Esophagus muscularis mucosa (tissue), 4 donors: ENCODE measurements around the gene GSG1L. TPM values are rescaled to one million over a fixed set of nuclear protein-coding genes. Genes with fewer than 3 reads are reported as not detected.

ENCODE experiments used
- DNase-seq: peaks from one replicate; pipeline ENCODE4 v3.0.0-alpha.2; 2017; ENCODE audit errors: extremely low spot score
- H3K27ac ChIP-seq, 4 donors: fragments of 200-600 bp; sonication (generic); replicated peaks in 1 of 4; 1 replicate in 3 of 4; 2 replicates in 1 of 4; pipeline ENCODE4 v1.5.1; 2016 to 2019; ENCODE audit warnings: mild to moderate bottlenecking in 1 of 4
- H3K27me3 ChIP-seq, 4 donors: fragments of 200-600 bp; sonication (generic); one replicate each; pipeline versions ENCODE4 v1.5.1 to v1.6.0; 2016 to 2019
- H3K36me3 ChIP-seq, 4 donors: fragments of 200-600 bp; sonication (generic); one replicate each; pipeline ENCODE4 v1.5.1; 2016 to 2019
- H3K4me1 ChIP-seq, 4 donors: fragments of 200-600 bp; sonication (generic); one replicate each; pipeline ENCODE4 v1.5.1; 2016 to 2019
- H3K4me3 ChIP-seq, 4 donors: fragments of 200-600 bp; sonication (generic); 1 replicate in 2 of 4; 2 replicates in 2 of 4; pipeline ENCODE4 v1.5.1; 2016 to 2019; ENCODE audit warnings: mild to moderate bottlenecking in 4 of 4, moderate library complexity in 1 of 4
- H3K9me3 ChIP-seq, 4 donors: fragments of 200-600 bp; sonication (generic); 1 replicate in 3 of 4; 2 replicates in 1 of 4; pipeline ENCODE4 v1.5.1; 2016 to 2019
- CTCF ChIP-seq, 3 experiments: fragments of 200-600 bp in 2 of 3; fragments of 450-650 bp in 1 of 3; sonication (generic) in 2 of 3; IDR thresholded peaks; one replicate each; pipeline ENCODE4 v1.5.1; 2017 to 2019; ENCODE audit warnings: antibody characterized with exemption in 3 of 3, mild to moderate bottlenecking in 2 of 3, moderate library complexity in 1 of 3
- EP300 ChIP-seq: sonication (generic); formaldehyde crosslinking; IDR thresholded peaks from one replicate; pipeline ENCODE4 v1.6.1; 2017; ENCODE audit warnings: antibody characterized with exemption
- POLR2A ChIP-seq: fragments of 450-650 bp; IDR thresholded peaks from one replicate; pipeline ENCODE4 v1.6.1; 2017; ENCODE audit warnings: antibody characterized with exemption, moderate library complexity, mild to moderate bottlenecking, low read depth
- POLR2AphosphoS5 ChIP-seq, 2 donors: sonication (generic); formaldehyde crosslinking; IDR thresholded peaks; one replicate each; pipeline ENCODE4 v1.6.1; 2017; ENCODE audit warnings: antibody characterized with exemption in 2 of 2
- WGBS: methylation state at CpG from one replicate; pipeline ENCODE4 v1.1.5; 2018; 5-methylcytosine and 5-hydroxymethylcytosine counted together
- intact Hi-C: fragments of 100-400 bp; cut with DNase I; formaldehyde crosslinking; loops from one replicate; pipeline ENCODE4 v1.15.1; 2023
- total RNA-seq, 4 donors: library from RNA; depleted of rRNA; stranded (reverse); fragments of >200 nt; gene quantifications; one replicate each; pipeline versions ENCODE4 v1.1.0 to v1.2.1, GENCODE V29; 2016

Gene GSG1L
- total RNA-seq, 4 donors from 2014 or later = 0.19 to 0.83 TPM; not detected in 2

- no peak for DNase-seq
- 63% methylated on average over 1 of the region's 2 CpGs for WGBS
- intact Hi-C loops = no loop called here
Observed at GRCh38 chr16:27826893-27827289, 236.6 kb downstream of the GSG1L start.

GRCh38 chr16:27826081-27826892 lies 237.2 kb downstream of the GSG1L start:
- intact Hi-C loops = no loop called here
- WGBS = 77% methylated on average over 12 of the region's 12 CpGs
- H3K36me3 ChIP-seq = no peaks in the 10 kb centered on the region
- DNase-seq = no peak
- H3K27ac ChIP-seq = no peak overlapping the region
- H3K9me3 ChIP-seq = peaks cover 0 to 18% (median 15%) of the 10 kb centered on the region in 4 donors
- H3K4me3 ChIP-seq = no peak overlapping the region
- H3K27me3 ChIP-seq = peaks cover 0 to 21% (median 0%) of the 10 kb centered on the region in 4 donors
- TF ChIP-seq POLR2A (no peak), EP300 (no peak), POLR2AphosphoS5 (IDR thresholded peaks at IDR 0.05) (no peak), CTCF (IDR thresholded peaks at IDR 0.05) (no peak)
- H3K4me1 ChIP-seq = no peaks in the 10 kb centered on the region

More at GRCh38 chr16:27826893-27827289, 236.6 kb downstream of the GSG1L start:
- Histone ChIP-seq H3K4me3 (no peak overlapping the region), H3K4me1 (no peaks in the 10 kb centered on the region), H3K36me3 (no peaks in the 10 kb centered on the region), H3K27me3 (peaks cover 0 to 17% (median 0%) of the 10 kb centered on the region in 4 donors), H3K9me3 (peaks cover 0 to 23% (median 15%) of the 10 kb centered on the region in 4 donors), H3K27ac (no peak overlapping the region)
- TF ChIP-seq EP300 = no peak
- no peak for TF ChIP-seq CTCF (IDR thresholded peaks at IDR 0.05)
- no peak for TF ChIP-seq POLR2AphosphoS5 (IDR thresholded peaks at IDR 0.05)
- TF ChIP-seq POLR2A = no peak

- WGBS = 82% methylated on average over 6 of the region's 9 CpGs
- intact Hi-C loops = no loop called here
- no peak overlapping the region for H3K27ac ChIP-seq
- H3K4me3 ChIP-seq = no peak overlapping the region
- no peaks in the 10 kb centered on the region for H3K4me1 ChIP-seq
- TF ChIP-seq POLR2AphosphoS5 (IDR thresholded peaks at IDR 0.05) (no peak), EP300 (no peak), CTCF (IDR thresholded peaks at IDR 0.05) (no peak), POLR2A (no peak)
- no peak for DNase-seq
- H3K36me3 ChIP-seq = no peaks in the 10 kb centered on the region
- H3K27me3 ChIP-seq = peaks cover 0 to 30% (median 0%) of the 10 kb centered on the region in 4 donors
- peaks cover 0 to 5% (median 4%) of the 10 kb centered on the region in 4 donors for H3K9me3 ChIP-seq
Observed at GRCh38 chr16:27824786-27825185, 238.7 kb downstream of the GSG1L start.

- WGBS = 78% methylated on average over 7 of the region's 7 CpGs
- no peak for TF ChIP-seq CTCF (IDR thresholded peaks at IDR 0.05)
- TF ChIP-seq EP300 = no peak
- TF ChIP-seq POLR2A = no peak
- TF ChIP-seq POLR2AphosphoS5 (IDR thresholded peaks at IDR 0.05) = no peak
- intact Hi-C loops = no loop called here
- peaks cover 0 to 35% (median 0%) of the 10 kb centered on the region in 4 donors for H3K27me3 ChIP-seq
- H3K4me1 ChIP-seq = no peaks in the 10 kb centered on the region
- H3K9me3 ChIP-seq = no peaks in the 10 kb centered on the region
- H3K27ac ChIP-seq = no peak overlapping the region
- DNase-seq = no peak
- H3K4me3 ChIP-seq = no peak overlapping the region
- no peaks in the 10 kb centered on the region for H3K36me3 ChIP-seq
Observed at GRCh38 chr16:27824006-27824405, 239.5 kb downstream of the GSG1L start.
